ENCODE results near the gene KRTAP22-2.

Gene KRTAP22-2

DNA sequence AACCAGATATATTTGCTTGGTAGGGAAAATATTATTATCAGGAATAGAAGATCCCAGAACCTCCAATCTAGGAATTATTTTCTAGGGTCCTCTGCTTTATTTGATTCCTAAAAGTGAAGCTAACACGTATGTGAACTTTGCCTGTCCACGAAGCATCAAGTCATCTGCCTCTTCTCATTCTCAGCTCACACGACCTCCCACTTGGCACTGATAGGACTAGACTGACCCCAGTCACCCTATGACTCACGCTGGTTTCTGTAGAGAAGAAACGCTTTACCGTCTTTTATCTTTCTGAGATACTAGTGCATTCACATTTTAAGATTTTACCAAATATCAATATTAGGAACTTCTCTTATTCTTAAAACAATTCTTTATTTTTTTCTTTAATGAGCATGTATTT, 27.1 kb downstream of the KRTAP22-2 start:
- no peak for DNase-seq (ENCODE audit: low read depth)

DNA sequence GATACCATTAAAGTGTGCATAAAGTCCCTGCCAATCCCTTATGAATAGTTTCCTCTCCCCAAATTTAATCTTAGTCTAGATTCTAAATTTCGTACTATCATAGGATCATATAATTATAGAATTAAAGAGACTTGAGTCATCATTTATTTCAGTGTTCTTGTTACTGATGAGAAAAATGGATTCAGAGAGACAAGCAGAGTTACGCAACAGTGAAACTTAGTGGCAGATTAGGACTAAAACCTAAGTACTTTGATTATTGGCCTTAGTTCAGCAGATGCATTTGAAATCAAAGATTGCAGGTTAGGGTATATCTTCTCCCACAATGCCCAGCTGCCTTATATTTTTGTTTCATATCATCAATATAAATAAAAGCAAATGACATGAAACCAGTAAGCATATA, 28.2 kb downstream of the KRTAP22-2 start:
- no peak for DNase-seq (ENCODE audit: low read depth)

GRCh38 chr21:30561264-30561895, 28.8 kb downstream of the KRTAP22-2 start, which contains the start of gene KRTAP19-7:
Gene KRTAP19-7, minus strand, starts transcription at chr21:30561314. Its CDS starts 25 bp downstream, at chr21:30561289.
- no peak for DNase-seq (ENCODE audit: low read depth)

DNA sequence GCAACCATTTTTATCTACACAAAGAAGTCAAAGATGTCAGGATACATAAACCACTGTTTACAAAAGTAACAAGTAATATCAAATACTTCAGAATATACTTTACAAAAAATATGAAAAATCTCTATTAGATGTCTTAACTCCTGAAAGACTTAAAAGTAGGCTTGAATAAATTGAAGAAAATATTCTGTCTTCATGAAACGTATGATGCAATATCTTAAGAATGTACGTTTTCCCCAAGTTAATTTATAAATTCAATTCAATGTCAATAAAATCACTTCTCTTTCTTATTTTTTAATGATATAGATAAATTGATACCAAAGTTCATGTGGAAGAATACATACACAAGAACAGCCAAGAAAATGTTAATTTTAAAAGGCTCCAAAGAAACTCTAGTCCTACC, 35.1 kb downstream of the KRTAP22-2 start:
- no peak for DNase-seq (ENCODE audit: low read depth)

- no peak for DNase-seq (ENCODE audit: low read depth)
Measured at GRCh38 chr21:30552782-30553181, 37.4 kb downstream of the KRTAP22-2 start.

DNA sequence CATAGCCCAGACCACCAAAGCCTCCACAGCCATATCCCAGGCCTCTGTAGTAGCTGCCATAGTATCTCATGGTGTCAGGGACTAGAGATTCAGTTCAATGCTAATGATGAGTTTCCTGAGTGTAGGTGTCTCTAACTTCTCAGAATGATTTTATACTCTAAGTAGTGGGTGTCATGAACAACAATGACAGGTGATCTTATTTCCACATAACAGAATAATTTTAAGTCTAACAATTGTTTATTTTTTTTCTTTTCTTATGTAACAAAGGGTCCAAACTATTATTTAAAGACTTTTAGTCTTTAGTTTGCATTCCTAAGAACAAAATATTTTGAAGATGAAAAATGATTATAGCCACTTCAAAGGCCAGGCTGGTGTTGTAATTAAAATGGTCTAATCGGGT, 48.4 kb downstream of the KRTAP22-2 start, which contains the start of gene KRTAP19-6:
KRTAP19-6 (minus strand) TSS at position 101 of the 400 bp plus-strand sequence; CDS start at position 70, 31 bp downstream.
- no peak for DNase-seq (ENCODE audit: low read depth)
